ENCODE measurements around the gene ADGRD2. TPM values are rescaled to one million over a fixed set of nuclear protein-coding genes. Genes with fewer than 3 reads are reported as not detected.

Gene ADGRD2, protein sequence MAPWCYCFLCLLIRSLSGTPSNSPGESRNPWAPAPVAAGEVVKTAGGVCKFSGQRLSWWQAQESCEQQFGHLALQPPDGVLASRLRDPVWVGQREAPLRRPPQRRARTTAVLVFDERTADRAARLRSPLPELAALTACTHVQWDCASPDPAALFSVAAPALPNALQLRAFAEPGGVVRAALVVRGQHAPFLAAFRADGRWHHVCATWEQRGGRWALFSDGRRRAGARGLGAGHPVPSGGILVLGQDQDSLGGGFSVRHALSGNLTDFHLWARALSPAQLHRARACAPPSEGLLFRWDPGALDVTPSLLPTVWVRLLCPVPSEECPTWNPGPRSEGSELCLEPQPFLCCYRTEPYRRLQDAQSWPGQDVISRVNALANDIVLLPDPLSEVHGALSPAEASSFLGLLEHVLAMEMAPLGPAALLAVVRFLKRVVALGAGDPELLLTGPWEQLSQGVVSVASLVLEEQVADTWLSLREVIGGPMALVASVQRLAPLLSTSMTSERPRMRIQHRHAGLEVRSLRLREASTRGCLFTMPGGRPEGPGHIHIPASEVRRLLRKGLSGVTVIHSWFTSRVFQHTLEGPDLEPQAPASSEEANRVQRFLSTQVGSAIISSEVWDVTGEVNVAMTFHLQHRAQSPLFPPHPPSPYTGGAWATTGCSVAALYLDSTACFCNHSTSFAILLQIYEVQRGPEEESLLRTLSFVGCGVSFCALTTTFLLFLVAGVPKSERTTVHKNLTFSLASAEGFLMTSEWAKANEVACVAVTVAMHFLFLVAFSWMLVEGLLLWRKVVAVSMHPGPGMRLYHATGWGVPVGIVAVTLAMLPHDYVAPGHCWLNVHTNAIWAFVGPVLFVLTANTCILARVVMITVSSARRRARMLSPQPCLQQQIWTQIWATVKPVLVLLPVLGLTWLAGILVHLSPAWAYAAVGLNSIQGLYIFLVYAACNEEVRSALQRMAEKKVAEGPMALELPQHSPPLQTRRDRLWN
- total RNA-seq (2022; extraction: Qiagen RNA extraction), result not detected in 5 replicates

DNA sequence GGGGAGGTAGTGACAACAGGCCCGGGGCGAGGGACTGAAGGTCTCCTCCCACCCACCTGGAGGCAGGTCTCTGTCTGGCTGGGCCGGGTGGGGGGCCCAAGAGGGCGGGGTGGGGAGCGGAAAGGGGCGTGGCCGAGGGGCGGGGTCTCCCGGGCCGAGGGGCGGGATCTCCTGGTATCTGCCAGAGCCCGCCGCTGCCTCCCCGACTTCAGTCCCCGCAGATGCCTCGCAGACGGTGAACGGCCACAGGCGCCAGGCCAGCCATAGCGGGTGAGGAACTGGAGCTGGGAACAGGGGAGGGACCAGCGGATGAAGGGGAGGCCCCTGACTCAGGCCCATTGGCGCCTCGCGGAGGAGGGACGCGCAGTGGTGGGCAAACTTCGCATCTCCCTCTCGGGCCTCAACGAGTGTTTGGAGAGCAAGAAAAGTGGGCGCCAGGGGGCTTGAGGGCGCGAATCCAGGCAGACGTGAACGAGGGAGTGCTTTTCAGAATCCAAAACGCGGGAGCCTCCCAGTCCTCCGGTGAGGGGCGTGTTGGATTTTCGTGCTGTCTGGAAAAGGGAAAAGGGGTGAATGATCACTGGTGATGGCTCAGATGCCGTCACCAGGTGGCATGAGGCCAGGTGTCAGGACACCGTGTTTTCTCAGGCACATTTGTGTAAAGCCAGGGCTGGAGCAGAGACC is at the start of gene ADGRD2:
ADGRD2 (plus strand) TSS at position 211 of the 684 bp plus-strand sequence. CDS start 1,216 bp downstream, outside the sequence.

DNA sequence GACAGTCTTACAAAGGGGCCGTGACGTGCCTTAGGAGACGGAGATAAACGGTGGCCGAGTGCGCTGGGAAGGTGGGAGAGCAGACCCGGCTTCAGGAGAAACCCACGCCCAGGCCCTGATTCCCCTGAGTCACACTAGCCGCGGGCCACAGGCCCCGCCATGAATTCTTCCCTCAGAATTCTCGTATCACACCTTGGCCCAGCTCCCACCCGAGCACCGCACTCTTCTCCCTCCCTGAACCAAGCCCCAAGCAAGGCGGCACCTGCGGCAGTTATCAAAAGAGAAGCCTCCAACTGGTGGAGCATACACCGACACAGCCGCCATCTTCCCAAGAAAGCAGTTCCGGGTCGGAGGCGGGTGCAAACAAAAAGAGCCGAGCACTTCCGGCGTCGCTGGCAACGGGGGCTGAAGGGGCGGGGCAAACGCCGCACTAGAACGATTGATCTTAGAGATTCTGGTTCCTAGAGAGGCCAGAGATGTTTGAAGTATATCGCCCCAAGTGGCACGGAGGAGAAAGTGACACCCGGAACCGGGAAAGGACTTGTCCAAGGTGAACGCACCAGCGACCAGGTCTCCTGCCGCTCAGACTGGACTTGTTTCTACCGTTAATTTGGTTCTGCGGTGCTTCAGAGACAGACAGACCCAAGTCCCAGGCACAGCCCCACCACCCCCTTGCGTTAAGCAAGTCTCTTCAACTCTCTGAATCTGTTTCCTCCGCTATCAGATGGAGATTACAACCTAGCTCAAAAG is 35.0 kb upstream of the ADGRD2 start, which contains the start of gene PSMB7:
PSMB7 (minus strand) TSS at position 341 of the 750 bp plus-strand sequence; CDS start at position 324, 17 bp downstream.

DNA sequence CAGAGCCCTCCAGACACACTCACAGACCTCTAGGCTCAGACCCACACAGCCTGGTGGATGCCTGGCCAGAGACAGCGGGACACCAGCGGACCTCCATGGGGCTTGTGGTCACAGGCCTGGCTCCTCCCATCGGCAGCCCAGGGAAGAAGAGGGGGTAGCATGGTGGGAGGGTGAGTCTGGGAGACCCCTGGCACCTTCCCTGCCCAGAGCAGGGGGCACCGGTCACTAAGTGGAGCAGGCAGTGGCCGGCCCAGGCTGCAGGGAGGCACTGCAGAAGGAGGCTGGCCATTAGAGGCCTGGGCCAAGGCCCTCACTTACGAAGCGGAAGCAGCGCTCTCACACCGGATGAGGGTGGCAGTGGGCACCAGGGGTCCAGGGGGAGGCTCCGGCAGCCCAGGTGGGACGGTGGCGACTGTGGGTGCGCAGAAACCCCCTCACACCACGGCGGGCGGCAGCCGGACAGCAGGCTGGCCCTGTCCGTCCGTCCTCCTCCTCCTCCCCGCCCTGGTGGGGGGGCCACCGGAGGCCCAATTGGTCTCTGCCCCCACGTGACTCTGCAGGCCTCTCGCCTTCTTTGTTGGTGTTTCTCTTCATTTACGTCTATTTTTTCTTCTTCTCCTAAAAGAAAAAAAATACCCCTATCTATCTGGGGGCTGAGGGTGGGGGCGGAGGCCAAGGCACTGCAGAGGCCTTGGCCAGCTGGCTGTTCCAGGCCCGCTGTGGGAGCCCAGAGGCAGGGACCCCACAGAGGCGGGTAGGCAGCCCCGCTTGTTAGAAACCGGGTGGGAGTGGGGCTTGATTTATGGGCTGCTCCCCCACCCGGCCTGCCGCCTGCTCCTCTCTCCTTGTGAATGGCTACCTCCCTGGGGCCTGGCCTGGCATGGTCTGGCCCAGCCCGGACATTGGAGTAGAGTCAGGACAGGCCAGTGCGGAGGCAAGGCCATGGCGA is 57.0 kb downstream of the ADGRD2 start, which contains the start of gene NR5A1:
NR5A1 (minus strand) TSS at position 469 of the 949 bp plus-strand sequence. CDS start 4,004 bp downstream, outside the sequence.

Other genes starting within 250 kb of the ADGRD2 start
- 50.7 to 74.7 TPM (median 67.2 TPM) in 5 replicates for gene NEK6, start 192.5 kb upstream of the ADGRD2 start, total RNA-seq (2022; extraction: Qiagen RNA extraction)
- 305 to 365 TPM (median 334 TPM) in 5 replicates for gene PSMB7, start 35.0 kb upstream of the ADGRD2 start, total RNA-seq (2022; extraction: Qiagen RNA extraction)
- gene NR5A1, start 56.9 kb downstream of the ADGRD2 start, total RNA-seq (2022; extraction: Qiagen RNA extraction), result 0.06 to 0.23 TPM (median 0.15 TPM) in 3 of 5 replicates, not detected in the others

Measured in A549 treated with Mapracorat at 1 μM for 4 hours (cell line).